Peyer's patch (tissue), 4 donors: ENCODE measurements around the gene COQ8A. TPM values are rescaled to one million over a fixed set of nuclear protein-coding genes. Genes with fewer than 3 reads are reported as not detected.
A peak's percentile ranks its signal among the peaks of the same experiment; 100 is the strongest.

ENCODE experiments used
- DNase-seq, 3 donors: peaks; one replicate each; pipeline ENCODE4 v3.0.0-alpha.2; 2017 to 2019
- H3K27ac ChIP-seq, 4 donors: fragments of 200-600 bp; sonication (generic); one replicate each; pipeline ENCODE4 v1.5.1; 2016 to 2019
- H3K27me3 ChIP-seq, 2 donors: fragments of 200-600 bp; sonication (generic); one replicate each; pipeline ENCODE4 v1.5.1; 2019
- H3K36me3 ChIP-seq, 3 donors: fragments of 200-600 bp; sonication (generic); one replicate each; pipeline ENCODE4 v1.5.1; 2016 to 2019
- H3K4me1 ChIP-seq, 4 donors: fragments of 200-600 bp; sonication (generic); one replicate each; pipeline ENCODE4 v1.5.1; 2016 to 2019
- H3K4me3 ChIP-seq, 4 donors: fragments of 200-600 bp; sonication (generic); 1 replicate in 3 of 4; 2 replicates in 1 of 4; pipeline ENCODE4 v1.5.1; 2016 to 2019; ENCODE audit warnings: mild to moderate bottlenecking in 1 of 4
- H3K9me3 ChIP-seq, 4 donors: fragments of 200-600 bp; sonication (generic); one replicate each; pipeline ENCODE4 v1.5.1; 2016 to 2019; ENCODE audit warnings: mild to moderate bottlenecking in 1 of 4
- POLR2A ChIP-seq, 2 donors: fragments of 450-650 bp; IDR thresholded peaks; one replicate each; pipeline ENCODE4 v1.5.1; 2017; ENCODE audit warnings: antibody characterized with exemption in 2 of 2, mild to moderate bottlenecking in 2 of 2, moderate library complexity in 2 of 2
- total RNA-seq, 4 donors: library from RNA; depleted of rRNA; stranded (reverse); fragments of >200 nt; gene quantifications; one replicate each; pipeline ENCODE4 v1.1.0, GENCODE V29; 2016
- TF ChIP-seq, protein P1 (sequence below), 6 experiments: fragments of 450-650 bp in 4 of 6; fragments of 200-600 bp in 2 of 6; sonication (generic) in 1 of 6; IDR thresholded peaks; one replicate each; pipeline ENCODE4 v1.5.1; 2017 to 2019; ENCODE audit warnings: antibody characterized with exemption in 6 of 6, mild to moderate bottlenecking in 3 of 6, moderate library complexity in 1 of 6

Gene COQ8A
- total RNA-seq, 4 donors from 2014 or later = 25.2 to 108 (median 48.3) TPM

- peak in 1 of 3 donors; percentile 39 for DNase-seq
- Histone ChIP-seq H3K27ac (no peak overlapping the region), H3K36me3 (peaks cover 0 to 55% (median 0%) of the 10 kb centered on the region in 3 donors), H3K4me3 (no peak overlapping the region), H3K4me1 (peaks cover 0 to 3% (median 0%) of the 10 kb centered on the region in 4 donors), H3K9me3 (no peaks in the 10 kb centered on the region), H3K27me3 (no peaks in the 10 kb centered on the region)
- TF ChIP-seq, protein P1, sequence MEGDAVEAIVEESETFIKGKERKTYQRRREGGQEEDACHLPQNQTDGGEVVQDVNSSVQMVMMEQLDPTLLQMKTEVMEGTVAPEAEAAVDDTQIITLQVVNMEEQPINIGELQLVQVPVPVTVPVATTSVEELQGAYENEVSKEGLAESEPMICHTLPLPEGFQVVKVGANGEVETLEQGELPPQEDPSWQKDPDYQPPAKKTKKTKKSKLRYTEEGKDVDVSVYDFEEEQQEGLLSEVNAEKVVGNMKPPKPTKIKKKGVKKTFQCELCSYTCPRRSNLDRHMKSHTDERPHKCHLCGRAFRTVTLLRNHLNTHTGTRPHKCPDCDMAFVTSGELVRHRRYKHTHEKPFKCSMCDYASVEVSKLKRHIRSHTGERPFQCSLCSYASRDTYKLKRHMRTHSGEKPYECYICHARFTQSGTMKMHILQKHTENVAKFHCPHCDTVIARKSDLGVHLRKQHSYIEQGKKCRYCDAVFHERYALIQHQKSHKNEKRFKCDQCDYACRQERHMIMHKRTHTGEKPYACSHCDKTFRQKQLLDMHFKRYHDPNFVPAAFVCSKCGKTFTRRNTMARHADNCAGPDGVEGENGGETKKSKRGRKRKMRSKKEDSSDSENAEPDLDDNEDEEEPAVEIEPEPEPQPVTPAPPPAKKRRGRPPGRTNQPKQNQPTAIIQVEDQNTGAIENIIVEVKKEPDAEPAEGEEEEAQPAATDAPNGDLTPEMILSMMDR (IDR thresholded peaks at IDR 0.05) = no peak
- TF ChIP-seq POLR2A (IDR thresholded peaks at IDR 0.05) = no peak
These were observed 42.5 kb downstream of the COQ8A start for GRCh38 chr1:226982451-226983177.

- H3K9me3 ChIP-seq = no peaks in the 10 kb centered on the region
- H3K4me1 ChIP-seq = peaks cover 0 to 11% (median 0%) of the 10 kb centered on the region in 4 donors
- H3K4me3 ChIP-seq = no peak overlapping the region
- no peaks in the 10 kb centered on the region for H3K27me3 ChIP-seq
- H3K36me3 ChIP-seq = peaks cover 0 to 48% (median 0%) of the 10 kb centered on the region in 3 donors
- DNase-seq = peak in 1 of 3 donors; percentile 42
- H3K27ac ChIP-seq = no peak overlapping the region
- TF ChIP-seq, protein P1 (IDR thresholded peaks at IDR 0.05) = no peak
- no peak for TF ChIP-seq POLR2A (IDR thresholded peaks at IDR 0.05)
These were observed 43.3 kb downstream of the COQ8A start for GRCh38 chr1:226983247-226983991.

DNA sequence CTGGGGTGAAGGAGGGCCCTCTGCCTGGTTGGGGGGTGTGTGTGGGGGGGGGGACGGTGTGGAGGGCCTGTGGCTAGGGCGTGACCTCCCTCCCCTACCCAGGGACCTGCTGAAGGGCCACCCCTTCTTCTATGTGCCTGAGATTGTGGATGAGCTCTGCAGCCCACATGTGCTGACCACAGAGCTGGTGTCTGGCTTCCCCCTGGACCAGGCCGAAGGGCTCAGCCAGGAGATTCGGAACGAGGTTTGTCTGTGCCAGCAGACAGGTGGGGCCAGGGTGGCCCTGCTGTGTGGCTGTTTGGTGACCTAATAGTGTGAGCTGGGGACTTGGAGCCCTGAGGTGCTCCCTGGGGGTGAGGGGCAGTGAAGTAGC, 43.9 kb downstream of the COQ8A start:
- DNase-seq = peak in 1 of 3 donors; percentile 41
- Histone ChIP-seq H3K4me1 (peaks cover 0 to 17% (median 0%) of the 10 kb centered on the region in 4 donors), H3K4me3 (no peak overlapping the region), H3K36me3 (peaks cover 0 to 48% (median 0%) of the 10 kb centered on the region in 3 donors), H3K9me3 (no peaks in the 10 kb centered on the region), H3K27ac (no peak overlapping the region), H3K27me3 (no peaks in the 10 kb centered on the region)
- TF ChIP-seq, protein P1 (IDR thresholded peaks at IDR 0.05) = no peak
- TF ChIP-seq POLR2A (IDR thresholded peaks at IDR 0.05) = no peak

DNA sequence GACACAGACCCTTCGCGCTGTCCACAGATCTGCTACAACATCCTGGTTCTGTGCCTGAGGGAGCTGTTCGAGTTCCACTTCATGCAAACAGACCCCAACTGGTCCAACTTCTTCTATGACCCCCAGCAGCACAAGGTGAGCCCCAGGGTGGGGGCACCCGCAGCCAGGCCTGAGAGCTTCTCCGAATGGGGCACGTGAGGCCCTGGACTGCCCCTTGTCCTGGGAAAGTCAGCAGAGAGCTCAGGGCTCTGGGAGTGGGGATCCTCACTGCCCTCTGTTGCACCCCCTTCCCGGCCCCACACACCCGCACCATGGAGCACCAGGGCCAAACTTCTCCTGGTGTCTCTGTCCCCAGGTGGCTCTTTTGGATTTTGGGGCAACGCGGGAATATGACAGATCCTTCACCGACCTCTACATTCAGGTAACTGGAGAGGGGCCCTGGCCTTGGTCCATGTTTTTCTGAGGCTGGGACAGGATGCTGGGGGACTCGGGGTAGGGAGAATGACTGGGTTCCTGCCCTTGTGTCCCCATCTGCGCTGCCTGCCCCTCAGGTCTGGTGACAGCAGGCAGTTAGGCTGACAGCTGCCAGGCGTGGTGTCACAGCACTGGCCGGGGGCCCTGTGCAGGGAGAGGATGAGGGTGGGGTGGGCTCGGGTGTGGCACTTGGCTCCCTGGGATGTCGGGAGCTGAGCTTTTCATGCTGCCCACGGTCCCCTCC, 44.6 kb downstream of the COQ8A start:
- H3K27me3 ChIP-seq = no peaks in the 10 kb centered on the region
- peak in 1 of 3 donors; percentile 43 for DNase-seq

More for the DNA sequence above, 44.6 kb downstream of the COQ8A start:
- Histone ChIP-seq H3K27ac (no peak overlapping the region), H3K9me3 (no peaks in the 10 kb centered on the region), H3K4me3 (no peak overlapping the region), H3K4me1 (peaks cover 0 to 24% (median 2%) of the 10 kb centered on the region in 4 donors), H3K36me3 (peaks cover 0 to 48% (median 0%) of the 10 kb centered on the region in 3 donors)
- TF ChIP-seq POLR2A (IDR thresholded peaks at IDR 0.05) = no peak
- TF ChIP-seq, protein P1 (IDR thresholded peaks at IDR 0.05) = no peak
